Urinary bladder (tissue), 4 donors: ENCODE measurements around the gene CADM2. TPM values are rescaled to one million over a fixed set of nuclear protein-coding genes. Genes with fewer than 3 reads are reported as not detected.
"Not testable (repeated sequence)": the region's sequence is repeated elsewhere in the genome, so short reads cannot be mapped to it uniquely, and the experiment has no call there.

Experiments used
- DNase-seq: peaks from one replicate; pipeline ENCODE4 v3.0.0-alpha.2; 2015; ENCODE audit errors: extremely low spot score
- H3K27ac ChIP-seq: one replicate; pipeline ENCODE4 v1.5.1; 2013; ENCODE audit warnings: low read depth, mild to moderate bottlenecking, moderate library complexity
- H3K36me3 ChIP-seq: one replicate; pipeline ENCODE4 v1.6.1; 2013; ENCODE audit warnings: mild to moderate bottlenecking, moderate library complexity; ENCODE audit not compliant: insufficient read depth
- H3K4me1 ChIP-seq: one replicate; pipeline ENCODE4 v1.6.1; 2013; ENCODE audit warnings: mild to moderate bottlenecking, moderate library complexity; ENCODE audit not compliant: insufficient read depth
- H3K4me3 ChIP-seq: one replicate; pipeline ENCODE4 v1.5.1; 2013; ENCODE audit warnings: low read depth, low read length
- WGBS: extraction: QIAGEN DNeasy Blood & Tissue Kit; methylation state at CpG from one replicate; pipeline ENCODE4 v1.1.7; 2013; 5-methylcytosine and 5-hydroxymethylcytosine counted together
- polyA plus RNA-seq: library from polyadenylated mRNA; stranded (reverse); fragments of 200-250 nt; gene quantifications from one replicate; pipeline ENCODE4 v1.2.3, GENCODE V29; 2013
- total RNA-seq: library from RNA; depleted of rRNA; stranded (reverse); fragments of >200 nt; gene quantifications from one replicate; pipeline ENCODE4 v1.2.3, GENCODE V29; 2014
- donor health status: healthy with polysubstance abuse.
- donor health status: healthy.

Gene CADM2
- total and polyA plus RNA-seq, 2 donors = 2.7 to 4.6 TPM

GRCh38 chr3:85068911-85069310, 110.1 kb downstream of the CADM2 start:
- Histone ChIP-seq H3K4me3 (no peak overlapping the region), H3K4me1 (no peaks in the 10 kb centered on the region), H3K36me3 (no peaks in the 10 kb centered on the region), H3K27ac (no peak overlapping the region)
- WGBS = 80% methylated on average over 1 of the region's 1 CpG
- no peak for DNase-seq

GRCh38 chr3:85074003-85074402, 115.2 kb downstream of the CADM2 start:
- no peak overlapping the region for H3K4me3 ChIP-seq
- H3K4me1 ChIP-seq = no peaks in the 10 kb centered on the region
- H3K27ac ChIP-seq = no peak overlapping the region
- no peaks in the 10 kb centered on the region for H3K36me3 ChIP-seq
- WGBS = 83% methylated on average over 5 of the region's 5 CpGs
- DNase-seq = no peak

DNA sequence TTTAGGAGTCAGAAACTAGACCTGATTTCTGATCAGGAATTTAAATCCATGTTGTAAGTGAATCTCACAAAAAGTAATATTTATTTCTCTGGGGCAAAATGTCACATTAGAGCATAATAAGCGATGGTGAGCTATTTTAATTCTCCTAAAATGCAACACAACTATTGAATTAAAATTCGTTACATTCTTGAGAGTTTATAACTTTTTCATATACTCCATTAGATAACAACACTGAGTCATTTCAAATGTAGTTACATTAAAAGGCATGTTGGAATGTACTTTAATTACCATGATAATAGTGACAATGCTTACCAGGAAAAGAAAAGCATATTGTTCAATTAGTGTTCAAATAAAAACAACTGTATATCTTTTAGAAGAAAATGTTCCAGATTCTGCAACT, 116.9 kb downstream of the CADM2 start:
- Histone ChIP-seq H3K27ac (no peak overlapping the region), H3K36me3 (no peaks in the 10 kb centered on the region), H3K4me1 (no peaks in the 10 kb centered on the region), H3K4me3 (no peak overlapping the region)
- 76% methylated on average over 2 of the region's 2 CpGs for WGBS
- DNase-seq = no peak

DNA sequence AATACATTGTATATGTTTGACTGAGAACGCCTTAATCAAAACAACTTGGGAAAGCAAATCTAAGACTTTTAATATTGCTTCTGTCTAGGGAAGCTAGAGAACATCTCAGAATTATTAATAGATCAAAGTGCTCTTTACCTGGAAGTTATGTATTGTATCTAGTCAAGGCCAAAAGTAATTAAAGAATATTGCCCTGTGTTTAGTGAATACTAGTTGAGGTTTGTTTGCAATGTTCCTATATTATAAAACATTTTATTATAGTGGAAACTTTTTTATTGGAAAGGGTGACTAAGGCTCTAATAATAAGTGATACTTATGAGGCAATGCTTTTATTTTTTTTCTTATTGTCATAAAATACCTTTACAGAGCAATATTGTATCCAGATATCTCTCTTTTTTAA, 118.2 kb downstream of the CADM2 start:
- WGBS = 88% methylated on average over 1 of the region's 1 CpG
- H3K4me3 ChIP-seq = no peak overlapping the region
- no peaks in the 10 kb centered on the region for H3K4me1 ChIP-seq
- no peaks in the 10 kb centered on the region for H3K36me3 ChIP-seq
- no peak overlapping the region for H3K27ac ChIP-seq
- DNase-seq = no peak

GRCh38 chr3:85081191-85081906, 122.6 kb downstream of the CADM2 start:
- Histone ChIP-seq H3K36me3 (no peaks in the 10 kb centered on the region), H3K4me1 (no peaks in the 10 kb centered on the region), H3K27ac (no peak overlapping the region), H3K4me3 (no peak overlapping the region)
- WGBS = 25% methylated on average over 8 of the region's 8 CpGs
- DNase-seq = no peak

DNA sequence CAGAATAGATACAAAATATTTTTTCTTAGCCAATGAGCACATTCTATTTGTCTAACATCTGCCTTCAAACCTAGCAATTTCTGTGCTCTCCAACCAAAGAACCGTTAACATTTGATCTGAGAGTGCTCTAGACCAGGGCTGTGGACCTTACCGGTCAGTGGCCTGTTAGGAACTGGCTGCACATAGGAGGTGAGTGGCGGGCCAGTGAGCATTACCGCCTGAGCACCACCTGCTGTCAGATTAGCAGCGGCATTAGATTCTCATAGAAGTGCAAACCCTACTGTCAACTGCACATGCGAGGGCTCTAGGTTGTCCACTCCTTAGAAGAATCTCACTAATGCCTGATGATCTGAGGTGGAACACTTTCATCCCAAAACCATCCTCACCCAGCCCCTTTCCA, 131.7 kb downstream of the CADM2 start:
- no peaks in the 10 kb centered on the region for H3K4me1 ChIP-seq
- H3K4me3 ChIP-seq = no peak overlapping the region
- DNase-seq = no peak
- 94% methylated on average over 6 of the region's 6 CpGs for WGBS
- no peak overlapping the region for H3K27ac ChIP-seq
- H3K36me3 ChIP-seq = no peaks in the 10 kb centered on the region

GRCh38 chr3:85100316-85100715, 141.5 kb downstream of the CADM2 start:
- WGBS = 27% methylated on average over 2 of the region's 2 CpGs
- no peak overlapping the region for H3K27ac ChIP-seq
- no peaks in the 10 kb centered on the region for H3K4me1 ChIP-seq
- no peak for DNase-seq
- no peaks in the 10 kb centered on the region for H3K36me3 ChIP-seq
- no peak overlapping the region for H3K4me3 ChIP-seq

- no peak for DNase-seq
- Histone ChIP-seq H3K4me3 (no peak overlapping the region), H3K4me1 (no peaks in the 10 kb centered on the region), H3K27ac (no peak overlapping the region), H3K36me3 (no peaks in the 10 kb centered on the region)
- 41% methylated on average over 1 of the region's 1 CpG for WGBS
These were observed 144.0 kb downstream of the CADM2 start for GRCh38 chr3:85102781-85103180.

- DNase-seq = no peak
- WGBS = 66% methylated on average over 2 of the region's 2 CpGs
These were observed 151.6 kb downstream of the CADM2 start for GRCh38 chr3:85110393-85110792.

DNA sequence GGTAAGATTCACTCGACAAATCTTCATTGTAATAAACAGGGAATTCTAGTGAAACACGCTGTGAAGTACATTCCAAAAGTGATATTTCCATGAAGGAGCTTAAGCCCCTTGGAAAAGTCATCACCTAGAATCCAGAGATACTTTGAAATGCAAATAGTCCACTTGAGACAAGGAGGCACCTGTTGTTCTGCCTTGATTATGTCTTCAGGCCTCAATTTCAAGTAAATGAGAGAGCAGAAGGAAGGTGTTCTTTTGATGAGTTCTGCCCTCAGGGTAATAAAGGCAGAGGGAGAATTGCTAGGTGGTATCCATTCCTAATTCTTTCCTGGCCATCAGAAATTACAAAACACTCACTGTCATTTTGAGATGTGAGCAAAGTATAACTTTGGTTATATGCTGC, 162.1 kb downstream of the CADM2 start:
- H3K36me3 ChIP-seq = no peaks in the 10 kb centered on the region
- 63% methylated on average over 2 of the region's 2 CpGs for WGBS
- H3K4me1 ChIP-seq = no peaks in the 10 kb centered on the region
- no peak overlapping the region for H3K4me3 ChIP-seq
- H3K27ac ChIP-seq = no peak overlapping the region
- no peak for DNase-seq

More at GRCh38 chr3:85110393-85110792, 151.6 kb downstream of the CADM2 start:
- no peak overlapping the region for H3K27ac ChIP-seq
- no peak overlapping the region for H3K4me3 ChIP-seq
- H3K36me3 ChIP-seq = no peaks in the 10 kb centered on the region
- no peaks in the 10 kb centered on the region for H3K4me1 ChIP-seq

- WGBS = 93% methylated on average over 13 of the region's 13 CpGs
- H3K4me1 ChIP-seq, H3K27ac ChIP-seq, H3K36me3 ChIP-seq, H3K4me3 ChIP-seq, DNase-seq: not testable (repeated sequence)
These were observed 174.1 kb downstream of the CADM2 start for GRCh38 chr3:85132864-85133263.

- not testable (repeated sequence) for H3K4me3 ChIP-seq, H3K36me3 ChIP-seq, DNase-seq, H3K27ac ChIP-seq, H3K4me1 ChIP-seq
- 96% methylated on average over 44 of the region's 57 CpGs for WGBS
These were observed 175.1 kb downstream of the CADM2 start for GRCh38 chr3:85133691-85134420.

DNA sequence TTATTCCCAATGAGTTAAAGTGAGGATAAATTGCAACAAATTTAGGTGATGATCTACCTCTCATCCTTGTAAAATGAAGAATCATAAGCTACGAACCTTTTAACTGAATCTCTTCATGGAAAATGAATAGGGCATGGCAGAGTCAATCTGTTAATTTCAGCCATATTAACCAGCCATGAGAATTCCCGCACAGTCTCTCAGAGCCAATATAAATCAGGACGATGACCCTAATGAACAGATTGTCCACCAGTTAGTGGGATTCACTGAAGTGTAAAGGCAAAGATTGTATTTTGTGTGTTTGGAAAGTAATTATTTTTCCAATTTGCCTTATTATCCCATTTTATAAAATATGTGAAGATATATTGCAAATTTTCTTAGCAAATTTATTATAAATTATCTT, 183.8 kb downstream of the CADM2 start:
- Histone ChIP-seq H3K36me3 (no peaks in the 10 kb centered on the region), H3K4me3 (no peak overlapping the region), H3K27ac (no peak overlapping the region), H3K4me1 (no peaks in the 10 kb centered on the region)
- no peak for DNase-seq
- 91% methylated on average over 3 of the region's 3 CpGs for WGBS

- WGBS = 8% methylated on average over 3 of the region's 3 CpGs
These were observed 189.2 kb downstream of the CADM2 start for GRCh38 chr3:85148036-85148435.

More at GRCh38 chr3:85148036-85148435, 189.2 kb downstream of the CADM2 start:
- DNase-seq = no peak
- Histone ChIP-seq H3K36me3 (no peaks in the 10 kb centered on the region), H3K4me1 (no peaks in the 10 kb centered on the region), H3K4me3 (no peak overlapping the region), H3K27ac (no peak overlapping the region)
